Measurements from ENCODE around the gene CEP170B.
"Not testable (repeated sequence)": the region's sequence is repeated elsewhere in the genome, so short reads cannot be mapped to it uniquely, and the experiment has no call there.

The CEP170B gene

DNA sequence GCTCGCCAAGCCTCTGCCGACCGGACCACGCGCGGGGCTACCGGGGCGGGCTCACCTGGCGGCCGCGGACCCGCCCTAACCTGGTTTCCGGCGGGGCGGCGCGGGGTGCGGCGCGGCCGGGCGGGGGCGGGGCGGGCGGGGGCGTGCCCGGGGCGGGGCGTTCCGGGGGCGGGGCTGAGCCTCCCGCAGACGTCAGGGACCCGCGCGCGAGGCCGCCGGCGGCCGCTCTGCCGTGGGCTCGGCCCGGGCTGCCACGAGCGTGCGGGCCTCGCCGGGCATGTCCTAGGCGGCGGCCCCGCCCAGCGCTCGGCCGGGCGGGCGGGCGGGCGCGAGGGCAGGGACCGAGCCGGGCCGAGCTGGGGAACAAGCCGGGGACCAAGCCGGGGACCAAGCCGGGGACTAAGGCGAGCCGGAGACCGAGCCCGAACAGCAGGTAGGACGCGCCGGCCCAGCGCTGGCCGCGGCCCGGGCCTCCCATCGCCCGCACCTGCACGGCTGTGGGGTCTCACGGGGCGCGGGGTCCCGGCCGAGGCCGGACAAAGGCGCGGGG is at the start of gene CEP170B:
Gene CEP170B, plus strand, starts transcription at position 188 of the 550 bp plus-strand sequence. CDS start 3,183 bp downstream, outside the sequence.
- DNase-seq, result no peak

DNA sequence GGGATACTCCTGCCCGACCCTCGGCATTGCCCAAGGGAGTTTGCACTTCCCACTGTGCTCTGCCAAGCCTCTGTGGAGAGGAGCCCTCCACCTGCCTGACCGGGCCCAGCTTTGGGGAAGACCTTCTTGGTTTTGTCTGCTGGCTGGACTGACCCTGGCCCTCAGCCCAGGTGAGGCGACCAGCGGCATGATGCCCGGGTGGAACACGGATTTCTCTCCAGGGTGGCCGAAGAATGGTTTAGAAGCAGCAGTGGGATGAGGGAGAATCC is 48.5 kb upstream of the CEP170B start:
- DNase-seq, result no peak

GRCh38 chr14:104817930-104818713 is 46.9 kb upstream of the CEP170B start:
- DNase-seq, result no peak

DNA sequence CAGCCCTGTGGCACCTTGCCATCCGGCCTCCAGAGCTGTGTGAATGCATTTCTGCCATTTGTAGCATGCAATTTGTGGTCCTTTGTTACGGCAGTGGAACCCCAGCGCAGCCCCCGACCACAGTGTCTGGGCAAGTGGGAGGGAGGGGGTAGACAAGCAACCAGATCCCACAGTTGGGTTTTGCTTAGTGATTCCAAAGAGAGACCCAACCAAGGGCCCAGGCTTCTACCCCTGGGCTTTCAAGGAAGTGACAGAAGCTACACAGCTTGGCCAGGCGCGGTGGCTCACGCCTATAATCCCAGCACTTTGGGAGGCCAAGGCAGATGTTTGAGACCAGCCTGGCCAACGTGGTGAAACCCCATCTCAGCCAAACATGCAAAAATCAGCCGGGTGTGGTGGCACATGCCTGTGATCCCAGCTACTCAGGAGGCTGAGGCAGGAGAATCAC is 46.3 kb upstream of the CEP170B start:
- no peak for DNase-seq

DNA sequence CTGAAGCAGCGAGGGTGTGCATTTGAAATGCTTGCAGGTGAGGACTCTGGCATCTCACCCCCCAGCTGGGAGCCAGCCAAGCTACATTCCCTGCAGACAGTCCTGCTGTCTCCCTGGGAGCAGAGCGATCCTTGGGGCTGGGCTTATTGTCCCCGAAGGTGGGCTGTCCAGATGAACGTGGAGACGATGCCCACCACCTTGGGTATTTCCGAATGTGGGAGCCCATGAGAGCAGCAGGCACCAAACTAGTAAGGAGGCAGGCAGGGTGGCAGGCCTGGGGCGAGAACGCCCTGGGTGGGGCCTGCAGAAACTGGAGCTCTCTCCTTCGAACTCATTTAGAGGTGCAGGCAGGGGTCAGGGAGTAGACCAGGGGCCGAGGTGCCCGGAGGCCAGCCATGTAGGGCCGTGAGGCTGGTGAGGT is 45.7 kb upstream of the CEP170B start:
- no peak for DNase-seq

DNA sequence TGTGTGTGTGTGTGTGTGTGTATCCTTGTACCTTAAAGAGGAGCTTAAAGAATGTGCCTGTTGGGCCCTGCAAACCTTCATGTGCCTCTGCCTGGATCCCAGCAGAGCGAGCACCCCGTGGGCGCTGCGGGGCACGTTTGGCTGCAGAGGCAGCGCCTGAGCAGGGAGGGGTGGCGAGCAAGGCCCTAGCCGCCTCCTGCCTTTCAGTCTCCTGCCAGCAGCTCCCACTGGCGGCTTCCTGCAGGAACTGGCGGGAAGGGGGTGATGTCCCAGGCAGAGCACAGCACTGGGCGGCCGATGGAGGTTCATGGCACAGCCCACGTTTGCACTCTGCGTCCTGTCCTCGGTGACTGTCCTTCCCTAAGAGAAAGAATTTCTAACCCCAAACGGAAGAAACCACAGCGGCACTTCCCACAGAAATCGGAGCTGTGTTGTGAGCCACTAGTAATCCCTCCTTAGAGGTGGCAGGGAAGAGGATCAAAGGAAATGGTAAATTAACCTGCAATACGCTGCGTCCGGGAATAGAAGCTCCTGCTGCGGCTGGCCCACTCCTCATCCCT is 44.3 kb upstream of the CEP170B start:
- peak; percentile 72 for DNase-seq

DNA sequence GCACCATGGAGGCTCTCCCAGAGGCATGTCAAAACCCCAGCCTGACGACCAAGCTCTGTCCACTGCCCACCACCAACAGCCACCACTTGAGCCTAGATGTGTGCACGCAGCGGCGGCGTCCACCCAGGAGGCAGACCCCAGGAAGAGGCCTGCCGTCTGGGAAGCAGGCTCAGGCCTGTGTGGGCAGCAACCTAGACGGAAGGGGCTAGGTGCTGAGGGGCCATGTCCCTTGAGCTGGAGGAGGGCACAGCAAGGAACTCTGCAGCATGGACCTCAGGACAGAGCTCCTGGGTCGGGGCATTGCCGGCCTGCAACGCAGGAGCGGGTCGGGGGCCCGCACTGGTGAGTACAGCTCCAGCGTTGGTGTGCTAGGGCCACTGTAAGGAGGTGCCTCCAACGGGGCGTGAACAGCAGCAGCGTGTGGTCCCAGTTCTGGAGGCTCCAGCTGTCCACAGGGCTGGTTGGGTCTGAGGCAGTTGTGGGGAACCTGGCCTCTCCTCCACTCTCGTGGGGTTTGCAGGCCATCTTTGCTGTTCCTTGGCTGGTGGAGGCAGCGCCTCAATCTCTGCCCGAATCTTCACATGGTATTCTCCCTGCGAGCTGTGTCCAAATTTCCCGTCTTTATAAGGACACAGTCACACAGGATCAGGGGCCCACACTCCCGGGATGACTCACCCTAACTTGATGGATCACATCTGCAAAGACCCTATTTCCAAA is 43.7 kb upstream of the CEP170B start:
- DNase-seq, result no peak

DNA sequence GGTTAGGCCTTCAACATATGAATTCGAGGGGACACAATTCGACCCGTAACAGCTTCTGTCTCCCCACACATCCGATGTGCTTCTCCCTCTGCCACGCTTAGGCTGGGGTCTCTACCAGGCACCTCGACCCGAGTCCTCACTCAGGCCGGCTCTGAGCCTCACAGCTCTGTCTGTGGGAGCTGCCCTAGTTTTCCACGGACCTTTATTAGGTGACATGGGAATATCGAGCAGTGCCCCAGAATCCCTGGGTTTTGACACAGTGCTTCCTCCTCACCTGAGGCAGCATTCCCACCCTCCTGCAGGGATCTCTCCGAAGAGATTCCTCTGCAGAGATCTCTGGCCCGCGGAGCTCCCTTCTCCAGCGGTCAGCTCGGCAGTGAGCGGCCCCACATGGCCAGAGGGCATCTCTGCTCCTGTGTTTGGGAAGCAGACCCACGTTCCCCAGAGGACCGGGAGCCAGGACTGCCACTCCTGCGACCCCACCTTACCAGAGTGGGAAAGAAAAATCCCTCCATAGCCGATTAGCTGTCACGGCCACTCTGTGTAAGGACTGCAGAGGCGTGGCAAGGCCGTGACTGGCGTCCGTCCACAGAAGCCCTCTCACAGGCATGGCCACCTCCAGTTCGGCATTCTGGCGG is 43.0 kb upstream of the CEP170B start:
- DNase-seq, result no peak

DNA sequence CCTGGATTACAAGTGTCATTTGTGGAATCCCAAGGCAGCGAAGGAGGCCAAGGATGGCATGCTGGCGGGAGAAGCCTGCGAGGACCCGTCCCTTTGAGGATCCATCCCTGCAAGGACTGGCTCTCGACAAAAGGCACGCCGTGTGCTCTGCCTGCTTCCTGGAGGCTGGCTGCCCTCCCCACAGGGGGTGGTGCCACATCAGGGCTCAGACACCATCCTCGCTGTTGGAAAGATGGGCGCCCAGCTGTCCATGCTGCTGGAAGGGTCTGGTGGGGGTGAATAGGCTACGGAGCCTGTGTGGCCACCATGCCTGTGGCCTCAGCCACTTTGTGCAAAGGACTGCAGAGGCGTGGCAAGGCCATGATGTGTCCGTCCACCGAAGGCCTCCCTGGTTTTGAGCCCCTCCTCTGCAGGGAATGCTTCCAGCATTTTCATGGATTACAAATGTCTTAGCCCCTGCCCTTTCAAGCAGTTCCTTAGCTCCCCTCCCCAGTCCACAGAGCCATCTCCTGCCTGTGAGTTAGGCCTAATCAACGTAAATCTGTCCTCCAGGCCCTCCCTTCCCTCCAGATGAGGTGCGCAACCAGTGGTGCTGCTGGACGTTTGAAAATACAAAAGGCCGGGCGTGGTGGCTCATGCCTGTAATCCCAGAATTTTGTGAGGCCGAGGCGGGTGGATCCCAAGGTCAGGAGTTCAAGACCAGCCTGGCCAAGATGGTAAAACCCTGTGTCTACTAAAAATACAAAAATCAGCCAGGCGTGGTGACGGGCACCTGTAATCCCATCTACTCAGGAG is 42.0 kb upstream of the CEP170B start:
- DNase-seq, result no peak

DNA sequence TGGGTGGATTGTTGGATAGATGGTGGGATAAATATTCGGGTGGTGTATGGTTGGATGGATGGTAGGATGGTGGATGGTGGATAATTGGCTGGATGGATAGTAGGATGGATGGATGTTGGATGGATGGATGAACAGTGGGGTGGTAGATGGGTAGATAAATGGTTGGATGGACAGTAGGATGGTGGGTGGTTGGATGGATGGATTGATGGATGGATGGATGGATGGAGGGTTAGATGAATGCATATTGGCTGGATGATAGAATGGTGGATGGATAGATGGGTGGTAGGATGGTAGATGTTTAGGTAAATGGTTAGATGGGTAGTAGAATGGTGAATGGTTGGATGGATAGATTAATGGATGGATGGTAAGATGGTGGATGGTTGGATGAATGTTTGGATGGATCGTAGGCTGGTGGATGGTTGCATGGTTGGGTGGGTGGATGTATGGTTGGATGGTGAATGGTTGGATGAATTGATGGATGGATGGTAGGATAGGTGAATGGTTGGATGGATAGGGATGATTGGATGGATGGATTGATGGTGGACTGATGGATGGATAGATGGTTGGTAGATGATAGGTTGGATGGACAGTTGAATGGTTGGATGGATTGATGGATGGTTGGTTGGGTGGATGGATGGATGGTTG is 40.6 kb upstream of the CEP170B start:
- DNase-seq, result no peak

DNA sequence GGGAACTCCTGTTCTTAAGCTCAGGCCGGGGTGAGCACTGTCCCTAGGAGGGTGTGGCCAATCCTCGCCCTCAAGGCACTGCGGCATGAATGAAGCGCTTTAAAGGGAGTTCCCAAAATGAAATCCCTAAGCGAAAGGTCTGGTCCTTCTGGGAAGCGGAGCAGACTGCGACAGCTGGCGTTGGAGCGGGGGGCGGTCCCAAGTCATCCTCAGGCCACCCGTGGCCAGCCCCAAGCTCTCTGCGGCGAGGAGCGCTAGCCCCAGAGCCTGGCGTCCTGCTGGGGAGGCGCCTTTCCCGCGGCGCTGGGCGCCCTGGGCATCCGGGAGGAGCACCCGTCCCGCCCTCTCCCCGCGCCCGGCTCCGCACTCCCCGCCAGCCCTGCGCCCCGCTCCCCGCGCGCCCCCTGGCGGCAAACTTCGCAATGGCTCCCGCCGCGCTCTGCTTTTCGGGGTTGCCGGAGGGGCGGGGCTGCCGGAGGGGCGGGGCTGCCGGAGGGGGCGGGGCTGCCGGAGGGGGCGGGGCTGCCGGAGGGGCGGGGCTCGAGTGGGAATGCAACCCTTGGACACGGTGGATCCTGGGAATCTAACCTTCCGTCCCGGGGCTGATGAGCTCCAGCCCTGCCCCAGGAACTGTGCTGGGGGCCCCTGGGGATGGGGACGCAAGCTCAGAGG is 38.7 kb upstream of the CEP170B start:
- DNase-seq, result peak; percentile 94

DNA sequence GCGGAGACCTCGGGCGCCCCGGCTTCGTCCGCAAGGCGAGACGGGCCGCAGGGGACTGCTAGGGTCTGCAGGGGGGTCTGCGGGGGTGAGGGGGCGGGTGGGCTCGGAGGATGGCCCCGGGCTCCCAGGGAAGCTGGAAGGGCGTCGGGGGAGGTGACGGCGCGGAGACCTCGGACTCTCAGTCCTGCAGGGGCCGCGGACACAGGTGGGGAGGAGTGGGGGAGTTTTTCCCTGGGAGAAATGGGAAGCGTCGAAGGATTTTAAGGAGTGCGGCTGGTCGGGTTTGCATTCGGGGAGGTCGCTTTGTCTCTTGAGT is 38.2 kb upstream of the CEP170B start:
- no peak for DNase-seq

DNA sequence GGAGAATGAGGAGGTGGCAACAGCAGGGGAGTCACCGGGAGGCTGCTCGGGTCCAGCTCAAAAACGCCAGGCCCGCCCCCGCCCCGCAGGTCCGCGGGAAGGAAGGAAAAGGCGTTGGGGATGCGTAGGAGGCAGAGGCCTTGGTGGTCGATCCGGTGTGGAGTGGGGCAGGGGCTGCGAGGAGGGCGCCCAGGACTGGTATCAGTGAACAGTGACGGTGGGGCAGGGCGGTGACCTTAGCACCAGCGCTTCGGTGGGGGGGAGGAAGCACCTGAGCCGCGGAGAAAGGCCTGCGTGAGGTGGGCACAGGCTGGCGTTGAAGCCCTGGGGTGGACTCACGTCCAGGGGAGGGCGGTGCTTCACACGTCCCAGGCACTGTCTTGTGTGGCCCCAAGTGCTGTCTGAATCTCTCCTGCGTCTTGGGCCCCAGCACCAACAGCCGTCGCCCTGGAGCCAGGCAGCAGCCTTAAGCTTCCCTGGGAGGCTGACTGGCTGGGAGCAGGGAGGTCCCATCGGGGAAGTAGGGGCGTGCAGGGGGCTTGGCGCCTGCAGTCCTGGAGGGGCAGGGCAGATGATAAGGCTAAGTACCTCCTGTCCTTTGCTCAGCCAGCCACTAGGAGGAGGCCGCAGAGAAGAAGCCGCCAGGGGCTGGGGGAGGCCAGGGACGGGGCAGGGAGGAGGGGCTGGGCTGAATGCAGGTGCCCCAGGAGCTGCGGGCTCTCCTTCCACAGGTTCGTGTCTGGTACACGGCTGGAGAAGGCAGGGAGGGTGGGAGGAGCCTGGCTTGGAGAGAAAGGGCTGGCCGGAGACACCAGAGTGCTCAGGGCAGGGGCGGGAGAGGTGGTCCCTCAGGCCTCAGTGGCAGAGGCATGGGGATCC is 37.7 kb upstream of the CEP170B start:
- peak; percentile 53 for DNase-seq

- no peak for DNase-seq
These were observed 34.3 kb upstream of the CEP170B start for GRCh38 chr14:104830781-104831180.

- not testable (repeated sequence) for DNase-seq
These were observed 28.7 kb upstream of the CEP170B start for GRCh38 chr14:104836171-104836935.

GRCh38 chr14:104841730-104842129 is 23.3 kb upstream of the CEP170B start:
- DNase-seq, result no peak

DNA sequence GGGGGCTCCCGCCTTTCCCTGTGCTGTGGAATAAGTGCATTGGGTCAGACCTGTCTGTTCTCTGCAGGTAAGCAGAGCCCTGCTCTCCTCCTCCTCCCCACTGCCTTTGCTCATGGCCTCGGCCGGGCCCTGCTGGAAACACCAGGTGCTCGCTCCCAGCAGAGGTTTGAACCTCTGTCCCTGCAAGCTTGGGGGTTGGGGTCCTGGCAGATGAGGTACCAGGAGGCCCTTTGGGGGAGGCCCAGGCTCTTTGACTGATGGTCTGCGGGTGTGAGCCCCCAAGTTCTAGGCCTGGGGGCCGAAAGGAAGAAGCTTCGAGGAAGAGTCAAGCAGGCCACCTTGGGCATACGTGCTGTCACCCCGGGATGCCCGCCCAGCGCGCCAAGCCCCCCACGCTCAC is 22.1 kb upstream of the CEP170B start:
- DNase-seq, result no peak

GRCh38 chr14:104843442-104844305 is 21.4 kb upstream of the CEP170B start:
- DNase-seq, result peak; percentile 63
